GM10847 (cell line): ENCODE data around the gene ZNF10.

ENCODE experiments used
- POLR2A ChIP-seq: IDR thresholded peaks from 2 replicates; pipeline ENCODE4 v1.6.1; 2011; ENCODE audit not compliant: insufficient read length; ENCODE audit errors: extremely low read depth

ZNF10 gene

GRCh38 chr12:133130038-133130807, at the start of gene ZNF10, which contains the start of gene ZNF891:
ZNF10 (plus strand) TSS chr12:133130627; CDS start chr12:133144493, 13,866 bp downstream.
ZNF891 (minus strand) TSS chr12:133130274; CDS start chr12:133121918, 8,356 bp downstream.
- TF ChIP-seq POLR2A, result peak; percentile 77

- TF ChIP-seq POLR2A, result no peak
Observed at GRCh38 chr12:133081159-133081780, 49.2 kb upstream of the ZNF10 start.

- TF ChIP-seq POLR2A, result no peak
Observed at GRCh38 chr12:133083345-133083744, 47.1 kb upstream of the ZNF10 start.

- no peak for TF ChIP-seq POLR2A
Observed at GRCh38 chr12:133105620-133106019, 24.8 kb upstream of the ZNF10 start.

GRCh38 chr12:133106253-133106652, 24.2 kb upstream of the ZNF10 start:
- TF ChIP-seq POLR2A, result no peak

GRCh38 chr12:133107121-133107520, 23.3 kb upstream of the ZNF10 start:
- no peak for TF ChIP-seq POLR2A

GRCh38 chr12:133108150-133108549, 22.3 kb upstream of the ZNF10 start:
- no peak for TF ChIP-seq POLR2A

GRCh38 chr12:133120385-133121191, 9.8 kb upstream of the ZNF10 start:
- TF ChIP-seq POLR2A, result no peak

GRCh38 chr12:133124674-133125073, 5.8 kb upstream of the ZNF10 start:
- TF ChIP-seq POLR2A, result no peak

GRCh38 chr12:133129368-133130037, 924 bp upstream of the ZNF10 start:
- TF ChIP-seq POLR2A, result no peak

GRCh38 chr12:133130808-133131128, 341 bp downstream of the ZNF10 start:
- TF ChIP-seq POLR2A, result no peak

- TF ChIP-seq POLR2A, result no peak
Observed at GRCh38 chr12:133135747-133136146, 5.3 kb downstream of the ZNF10 start.

GRCh38 chr12:133145981-133146380, 15.6 kb downstream of the ZNF10 start:
- TF ChIP-seq POLR2A, result no peak

GRCh38 chr12:133156125-133156690, 25.8 kb downstream of the ZNF10 start:
- no peak for TF ChIP-seq POLR2A

- no peak for TF ChIP-seq POLR2A
Observed at GRCh38 chr12:133165776-133166175, 35.3 kb downstream of the ZNF10 start.
